IPS-NIHi7 (cell line): Measurements from ENCODE around the gene HLA-F.

Source experiments
- DNase-seq: peaks from one replicate; pipeline ENCODE4 v3.0.0; 2012; ENCODE audit warnings: mixed read lengths; ENCODE audit errors: extremely low spot score

Gene HLA-F

GRCh38 chr6:29762781-29763214 is 39.6 kb downstream of the HLA-F start:
- no peak for DNase-seq

DNA sequence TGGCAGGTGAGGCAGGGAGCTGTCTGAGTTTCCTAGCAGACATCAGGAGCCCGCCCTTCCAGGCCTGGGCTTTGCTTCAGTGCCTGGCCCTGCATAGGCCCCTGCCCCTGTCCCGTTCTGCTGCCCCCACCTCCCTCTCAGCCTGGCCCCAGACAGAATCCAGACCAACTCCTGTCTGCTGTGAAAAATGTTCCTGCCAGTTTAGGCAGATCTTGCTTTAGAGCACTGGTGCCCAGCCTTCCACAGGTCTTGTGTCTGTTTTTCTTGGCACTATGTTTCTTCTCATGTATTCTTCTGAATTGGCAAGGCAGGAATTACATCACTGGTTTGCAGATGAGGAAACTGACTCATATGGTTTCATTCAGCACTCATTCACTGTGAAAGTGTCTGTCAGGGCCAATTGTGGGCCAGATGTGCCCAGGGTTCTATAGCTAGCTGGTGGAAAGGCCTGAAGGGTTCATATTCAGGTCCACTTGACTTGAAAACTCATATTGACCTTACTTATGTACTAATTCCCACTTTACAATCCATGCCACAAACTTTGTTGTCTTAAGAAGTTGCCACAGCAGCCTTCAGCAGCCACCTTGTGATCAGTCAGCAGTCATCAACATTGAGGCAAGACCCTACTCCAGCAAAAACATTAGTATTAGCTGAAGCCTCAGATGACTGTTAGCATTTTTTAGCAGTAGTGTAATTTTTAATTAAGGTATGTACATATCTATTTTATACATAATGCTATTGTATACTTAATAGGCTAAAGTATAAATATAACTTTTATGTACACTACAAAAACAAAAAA is 40.5 kb downstream of the HLA-F start:
- DNase-seq, result no peak

- DNase-seq, result no peak
Observed at GRCh38 chr6:29764422-29765196, 41.4 kb downstream of the HLA-F start.

DNA sequence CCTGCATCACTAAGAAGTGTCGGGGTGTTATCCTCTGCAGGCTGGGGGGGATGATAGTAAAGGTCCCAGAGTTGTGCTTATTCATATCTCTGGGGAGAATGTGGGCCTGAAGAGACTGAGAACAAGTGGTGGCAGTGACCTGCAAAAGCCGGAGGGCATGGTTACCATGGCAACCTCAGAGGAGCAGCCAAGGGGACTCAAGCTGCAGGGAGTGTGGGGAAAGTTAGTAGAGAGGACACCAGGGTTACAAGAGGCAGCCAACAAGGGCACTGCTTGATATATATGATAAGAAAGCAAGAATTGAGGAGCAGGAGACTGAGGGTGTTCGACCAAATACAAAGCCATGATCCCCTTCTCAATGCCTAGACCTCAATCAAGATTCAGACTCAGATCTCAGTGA is 46.1 kb downstream of the HLA-F start:
- no peak for DNase-seq

- no peak for DNase-seq
Observed at GRCh38 chr6:29770306-29770705, 47.1 kb downstream of the HLA-F start.

- no peak for DNase-seq
Observed at GRCh38 chr6:29776684-29777083, 53.5 kb downstream of the HLA-F start.
